Tibial nerve (tissue), 4 donors: ENCODE data around the gene RNF222. TPM values are rescaled to one million over a fixed set of nuclear protein-coding genes. Genes with fewer than 3 reads are reported as not detected.
"Not testable (repeated sequence)": the region's sequence is repeated elsewhere in the genome, so short reads cannot be mapped to it uniquely, and the experiment has no call there.

Source experiments
- DNase-seq, 2 donors: peaks; one replicate each; pipeline ENCODE4 v3.0.0-alpha.2; 2019; ENCODE audit warnings: low spot score in 2 of 2
- H3K27ac ChIP-seq, 4 donors: fragments of 200-600 bp; sonication (generic) in 3 of 4; one replicate each; pipeline ENCODE4 v1.5.1; 2017 to 2019; ENCODE audit warnings: mild to moderate bottlenecking in 1 of 4
- H3K27me3 ChIP-seq, 2 donors: fragments of 200-600 bp; sonication (generic) in 1 of 2; one replicate each; pipeline versions ENCODE4 v1.5.1 to v1.6.0; 2017 to 2019
- H3K36me3 ChIP-seq, 3 donors: fragments of 200-600 bp; sonication (generic); one replicate each; pipeline ENCODE4 v1.5.1; 2018 to 2019
- H3K4me1 ChIP-seq, 4 donors: fragments of 200-600 bp; sonication (generic) in 3 of 4; one replicate each; pipeline ENCODE4 v1.5.1; 2017 to 2019
- H3K4me3 ChIP-seq, 4 donors: fragments of 200-600 bp; sonication (generic) in 3 of 4; one replicate each; pipeline ENCODE4 v1.5.1; 2017 to 2019; ENCODE audit warnings: mild to moderate bottlenecking in 1 of 4, moderate library complexity in 1 of 4
- H3K9me3 ChIP-seq, 4 donors: fragments of 200-600 bp; sonication (generic) in 3 of 4; one replicate each; pipeline ENCODE4 v1.5.1; 2017 to 2019
- EP300 ChIP-seq, 2 donors: sonication (generic); formaldehyde crosslinking; IDR thresholded peaks; one replicate each; pipeline ENCODE4 v1.6.1; 2017; ENCODE audit warnings: antibody characterized with exemption in 2 of 2, mild to moderate bottlenecking in 1 of 2
- POLR2A ChIP-seq, 2 donors: fragments of 450-650 bp; IDR thresholded peaks; one replicate each; pipeline ENCODE4 v1.6.1; 2017; ENCODE audit warnings: antibody characterized with exemption in 2 of 2, mild to moderate bottlenecking in 2 of 2, moderate library complexity in 2 of 2
- WGBS, 2 donors: methylation state at CpG; one replicate each; pipeline ENCODE4 v1.1.5; 2018; 5-methylcytosine and 5-hydroxymethylcytosine counted together
- total RNA-seq, 4 donors: library from RNA; depleted of rRNA; stranded (reverse); fragments of >200 nt; gene quantifications; one replicate each; pipeline ENCODE4 v1.1.0, GENCODE V29; 2016
- TF ChIP-seq, protein P1 (sequence below), 5 experiments: fragments of 200-600 bp in 3 of 5; fragments of 450-650 bp in 2 of 5; sonication (generic) in 3 of 5; IDR thresholded peaks; one replicate each; pipeline ENCODE4 v1.5.1; 2016 to 2019; ENCODE audit warnings: antibody characterized with exemption in 5 of 5, mild to moderate bottlenecking in 3 of 5, moderate library complexity in 2 of 5

Gene RNF222
- total RNA-seq, 4 donors from 2014 or later: 0.59 TPM; not detected in 3

DNA sequence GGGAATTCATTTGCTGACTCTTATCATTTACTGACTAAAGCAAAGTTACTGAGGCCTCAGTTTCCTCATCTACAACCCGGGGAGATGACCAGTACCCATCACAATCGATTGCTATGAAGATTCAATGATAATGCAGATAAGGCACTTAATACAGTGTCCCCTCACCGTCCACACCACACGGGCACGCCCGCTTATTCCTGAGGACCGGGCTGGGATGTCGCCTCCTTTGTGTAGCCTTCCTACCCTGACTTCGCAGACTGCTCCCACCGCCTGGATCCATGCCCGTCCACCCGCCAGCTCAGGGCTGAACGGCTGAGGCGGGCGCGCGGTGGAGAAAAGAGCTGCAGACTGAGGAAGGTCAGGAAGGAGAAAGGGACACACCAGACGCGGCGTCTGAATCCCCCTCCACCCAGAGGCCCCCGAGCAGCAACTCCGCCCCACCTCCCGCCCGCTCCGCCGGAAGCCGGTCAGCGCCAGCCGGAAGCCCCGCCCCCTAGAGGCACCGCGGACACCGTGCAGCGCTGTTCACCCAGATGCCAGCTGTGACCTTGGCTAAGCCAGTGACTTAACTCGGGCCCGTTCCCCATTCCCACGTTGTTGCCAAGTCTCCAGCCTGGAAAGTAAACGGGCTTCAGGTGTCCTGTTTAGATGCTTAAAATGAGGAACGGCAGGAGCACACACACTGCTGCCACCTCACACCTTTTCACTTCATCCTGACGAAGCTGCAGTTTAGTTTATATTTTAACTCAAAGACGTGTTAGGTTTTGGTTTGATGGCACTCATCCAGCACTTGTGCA is 21.2 kb downstream of the RNF222 start, which contains the start of gene KRABD2:
Gene KRABD2, minus strand, starts transcription at position 434 of the 797 bp plus-strand sequence.
- Histone ChIP-seq H3K36me3 (peaks cover 0 to 57% (median 17%) of the 10 kb centered on the region in 3 donors), H3K4me3 (peak within 1 kb of the TSS; percentile 52 to 77 (median 66)), H3K4me1 (peaks cover 0 to 65% (median 19%) of the 10 kb centered on the region in 4 donors), H3K27ac (peak within 1 kb of the TSS; percentile 69 to 91 (median 84)), H3K27me3 (no peaks in the 10 kb centered on the region), H3K9me3 (no peaks in the 10 kb centered on the region)
- peak; percentile 65 to 76 for DNase-seq
- 1 to 3% methylated on average over 16 to 35 of the region's 41 CpGs for WGBS, 2 donors
- TF ChIP-seq EP300 (IDR thresholded peaks at IDR 0.05): peak; percentile 19 to 76
- TF ChIP-seq, protein P1, sequence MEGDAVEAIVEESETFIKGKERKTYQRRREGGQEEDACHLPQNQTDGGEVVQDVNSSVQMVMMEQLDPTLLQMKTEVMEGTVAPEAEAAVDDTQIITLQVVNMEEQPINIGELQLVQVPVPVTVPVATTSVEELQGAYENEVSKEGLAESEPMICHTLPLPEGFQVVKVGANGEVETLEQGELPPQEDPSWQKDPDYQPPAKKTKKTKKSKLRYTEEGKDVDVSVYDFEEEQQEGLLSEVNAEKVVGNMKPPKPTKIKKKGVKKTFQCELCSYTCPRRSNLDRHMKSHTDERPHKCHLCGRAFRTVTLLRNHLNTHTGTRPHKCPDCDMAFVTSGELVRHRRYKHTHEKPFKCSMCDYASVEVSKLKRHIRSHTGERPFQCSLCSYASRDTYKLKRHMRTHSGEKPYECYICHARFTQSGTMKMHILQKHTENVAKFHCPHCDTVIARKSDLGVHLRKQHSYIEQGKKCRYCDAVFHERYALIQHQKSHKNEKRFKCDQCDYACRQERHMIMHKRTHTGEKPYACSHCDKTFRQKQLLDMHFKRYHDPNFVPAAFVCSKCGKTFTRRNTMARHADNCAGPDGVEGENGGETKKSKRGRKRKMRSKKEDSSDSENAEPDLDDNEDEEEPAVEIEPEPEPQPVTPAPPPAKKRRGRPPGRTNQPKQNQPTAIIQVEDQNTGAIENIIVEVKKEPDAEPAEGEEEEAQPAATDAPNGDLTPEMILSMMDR (IDR thresholded peaks at IDR 0.05): peak; percentile 58 to 78 (median 64)
- TF ChIP-seq POLR2A (IDR thresholded peaks at IDR 0.05): peak in 1 of 2 donors; percentile 67

DNA sequence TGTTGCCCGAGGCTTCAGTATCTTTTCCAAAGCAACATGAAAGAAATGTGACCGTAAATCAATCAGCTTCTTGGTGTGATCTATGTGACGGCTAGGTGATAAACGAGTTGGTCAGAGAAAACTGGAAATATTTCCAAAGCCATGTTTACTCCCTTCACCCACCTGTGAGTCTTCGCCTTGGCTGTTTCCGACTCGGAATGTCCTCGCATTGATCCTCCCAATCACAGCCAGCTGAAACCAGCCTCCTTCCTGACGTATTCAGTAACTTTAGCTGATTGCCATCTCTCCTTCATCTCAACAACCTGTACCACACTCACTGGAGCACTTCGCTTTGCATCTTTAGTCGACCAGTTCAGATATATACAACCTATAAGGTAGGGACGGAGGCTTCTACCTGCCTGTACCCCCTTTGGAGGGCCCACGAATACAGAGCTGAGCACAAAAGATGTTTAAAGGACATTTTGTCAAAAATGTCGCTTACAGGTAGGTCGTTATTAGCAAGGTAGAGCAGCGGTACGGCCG is 21.8 kb downstream of the RNF222 start:
- H3K4me1 ChIP-seq: peaks cover 0 to 60% (median 12%) of the 10 kb centered on the region in 4 donors
- no peaks in the 10 kb centered on the region for H3K27me3 ChIP-seq
- WGBS, 2 donors: 17 to 19% methylated on average over 18 of the region's 18 CpGs
- peak overlapping the region; percentile 52 to 77 (median 66) for H3K4me3 ChIP-seq
- peaks cover 0 to 53% (median 14%) of the 10 kb centered on the region in 3 donors for H3K36me3 ChIP-seq
- TF ChIP-seq POLR2A (IDR thresholded peaks at IDR 0.05): no peak
- TF ChIP-seq EP300 (IDR thresholded peaks at IDR 0.05): no peak
- TF ChIP-seq, protein P1 (IDR thresholded peaks at IDR 0.05): no peak
- DNase-seq: no peak
- no peaks in the 10 kb centered on the region for H3K9me3 ChIP-seq
- H3K27ac ChIP-seq: peak overlapping the region; percentile 69 to 91 (median 84)

DNA sequence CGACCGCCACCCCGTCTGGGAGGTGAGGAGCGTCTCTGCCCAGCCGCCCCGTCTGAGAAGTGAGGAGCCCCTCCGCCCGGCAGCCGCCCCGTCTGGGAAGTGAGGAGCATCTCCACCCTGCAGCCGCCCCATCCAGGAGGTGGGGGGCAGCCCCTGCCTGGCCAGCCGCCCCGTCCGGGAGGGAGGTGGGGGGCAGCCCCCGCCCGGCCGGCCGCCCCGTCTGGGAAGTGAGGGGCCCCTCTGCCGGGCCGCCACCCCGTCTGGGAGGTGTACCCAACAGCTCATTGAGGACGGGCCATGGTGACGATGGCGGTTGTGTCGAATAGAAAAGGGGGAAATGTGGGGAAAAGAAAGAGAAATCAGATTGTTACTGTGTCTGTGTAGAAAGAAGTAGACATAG is 23.8 kb downstream of the RNF222 start:
- 95 to 96% methylated on average over 16 to 21 of the region's 26 CpGs for WGBS, 2 donors
- H3K27ac ChIP-seq, H3K27me3 ChIP-seq, DNase-seq, H3K9me3 ChIP-seq, H3K4me3 ChIP-seq: not testable (repeated sequence)
- peaks cover 0 to 44% (median 8%) of the 10 kb centered on the region in 4 donors for H3K4me1 ChIP-seq
- peaks cover 2 to 48% (median 8%) of the 10 kb centered on the region in 3 donors for H3K36me3 ChIP-seq

DNA sequence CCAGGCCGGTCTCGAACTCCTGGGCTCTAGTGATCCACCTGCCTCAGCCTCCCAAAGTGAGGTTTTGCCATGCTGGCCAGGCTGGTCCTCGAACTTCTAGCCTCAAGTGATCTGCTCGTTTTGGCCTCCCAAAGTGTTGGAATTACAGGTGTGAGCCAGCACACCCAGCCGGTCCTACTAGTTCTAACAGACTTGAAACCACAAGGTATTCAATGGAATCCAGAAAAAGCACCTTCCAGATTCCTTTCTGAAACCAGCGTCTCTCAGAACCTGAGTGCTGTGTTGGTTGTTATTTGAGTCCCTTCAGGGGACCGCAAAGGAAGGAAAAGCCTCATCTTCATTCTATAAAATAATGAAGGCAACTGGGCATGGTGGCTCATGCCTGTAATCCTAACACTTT is 25.2 kb downstream of the RNF222 start:
- H3K9me3 ChIP-seq: no peaks in the 10 kb centered on the region
- DNase-seq: no peak
- TF ChIP-seq POLR2A (IDR thresholded peaks at IDR 0.05): no peak
- TF ChIP-seq EP300 (IDR thresholded peaks at IDR 0.05): no peak
- H3K4me1 ChIP-seq: peaks cover 0 to 30% (median 8%) of the 10 kb centered on the region in 4 donors
- H3K4me3 ChIP-seq: no peak overlapping the region
- 88 to 93% methylated on average over 7 of the region's 7 CpGs for WGBS, 2 donors
- peak overlapping the region in 1 of 4 donors; percentile 47 for H3K27ac ChIP-seq
- no peaks in the 10 kb centered on the region for H3K27me3 ChIP-seq
- H3K36me3 ChIP-seq: peaks cover under 1 to 43% (median 3%) of the 10 kb centered on the region in 3 donors

DNA sequence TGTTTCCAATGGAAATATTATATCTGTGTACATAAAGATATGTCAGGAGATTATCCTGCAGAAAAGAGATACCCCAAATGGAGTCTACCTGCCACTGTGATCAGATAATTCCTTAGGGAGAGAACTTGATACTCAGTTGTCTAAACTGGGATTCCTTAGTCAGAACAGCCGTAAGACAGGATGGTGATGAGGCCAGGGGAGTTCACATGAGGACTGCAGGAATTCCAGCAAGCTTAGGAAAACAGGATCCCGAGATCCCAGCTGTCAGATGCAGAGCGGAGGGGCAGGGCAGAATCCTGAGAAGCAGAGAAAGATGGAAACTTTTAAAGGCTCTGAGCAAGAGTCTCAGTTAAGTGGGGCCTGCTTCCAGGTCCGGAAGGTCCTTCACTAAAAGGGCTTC is 25.8 kb downstream of the RNF222 start:
- WGBS, 2 donors: 59 to 61% methylated on average over 4 of the region's 4 CpGs
- H3K27ac ChIP-seq: peak overlapping the region in 1 of 4 donors; percentile 47
- peaks cover 0 to 37% (median 3%) of the 10 kb centered on the region in 3 donors for H3K36me3 ChIP-seq
- no peaks in the 10 kb centered on the region for H3K27me3 ChIP-seq
- no peak overlapping the region for H3K4me3 ChIP-seq
- TF ChIP-seq EP300 (IDR thresholded peaks at IDR 0.05) (no peak), POLR2A (IDR thresholded peaks at IDR 0.05) (no peak)
- TF ChIP-seq, protein P1 (IDR thresholded peaks at IDR 0.05): no peak
- H3K9me3 ChIP-seq: no peaks in the 10 kb centered on the region
- peaks cover 0 to 24% (median 8%) of the 10 kb centered on the region in 4 donors for H3K4me1 ChIP-seq
- no peak for DNase-seq

DNA sequence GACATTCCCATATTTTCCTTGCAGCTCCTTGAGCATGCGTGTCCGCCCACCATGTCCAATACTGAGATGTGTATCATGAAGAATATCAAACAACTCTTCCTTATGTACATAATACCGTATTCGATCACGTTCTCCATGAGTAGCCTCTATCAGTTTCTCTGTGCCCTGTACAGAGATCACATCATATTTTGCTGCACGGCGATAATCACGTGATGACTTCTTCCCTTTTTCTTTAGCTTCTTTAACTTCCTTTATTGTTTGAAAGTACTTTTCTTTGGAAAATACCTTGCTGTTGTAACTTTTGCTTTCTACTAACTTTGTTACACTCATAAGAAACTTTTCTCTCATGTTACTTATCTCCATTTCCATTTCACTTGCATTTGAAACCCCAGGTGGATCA is 27.7 kb downstream of the RNF222 start:
- H3K9me3 ChIP-seq: no peaks in the 10 kb centered on the region
- WGBS, 2 donors: 89 to 90% methylated on average over 8 of the region's 8 CpGs
- DNase-seq: no peak
- H3K27me3 ChIP-seq: no peaks in the 10 kb centered on the region
- no peak for TF ChIP-seq POLR2A (IDR thresholded peaks at IDR 0.05)
- TF ChIP-seq, protein P1 (IDR thresholded peaks at IDR 0.05): no peak
- TF ChIP-seq EP300 (IDR thresholded peaks at IDR 0.05): no peak
- H3K4me3 ChIP-seq: no peak overlapping the region
- H3K36me3 ChIP-seq: peaks cover 0 to 40% (median 3%) of the 10 kb centered on the region in 3 donors
- H3K27ac ChIP-seq: no peak overlapping the region
- peaks cover 0 to 10% (median 0%) of the 10 kb centered on the region in 4 donors for H3K4me1 ChIP-seq
